Uterus (tissue), 4 donors: ENCODE results near the gene MYO1D. TPM values are rescaled to one million over a fixed set of nuclear protein-coding genes. Genes with fewer than 3 reads are reported as not detected.

Experiments
- DNase-seq, 2 donors: peaks; one replicate each; pipeline ENCODE4 v3.0.0-alpha.2; 2019 to 2020
- H3K27ac ChIP-seq, 2 donors: fragments of 200-600 bp; sonication (generic); 1 replicate in 1 of 2; 2 replicates in 1 of 2; pipeline ENCODE4 v1.5.1; 2016 to 2018
- H3K27me3 ChIP-seq, 2 donors: fragments of 200-600 bp; sonication (generic); one replicate each; pipeline ENCODE4 v1.5.1; 2018 to 2019; ENCODE audit warnings: control low read depth in 1 of 2
- H3K36me3 ChIP-seq, 2 donors: fragments of 200-600 bp; sonication (generic); one replicate each; pipeline ENCODE4 v1.5.1; 2019; ENCODE audit warnings: control low read depth in 1 of 2
- H3K4me1 ChIP-seq, 2 donors: fragments of 200-600 bp; sonication (generic); one replicate each; pipeline ENCODE4 v1.5.1; 2018 to 2019; ENCODE audit warnings: control low read depth in 1 of 2
- H3K4me3 ChIP-seq, 2 donors: fragments of 200-600 bp; sonication (generic); 1 replicate in 1 of 2; 2 replicates in 1 of 2; pipeline ENCODE4 v1.5.1; 2018 to 2019; ENCODE audit warnings: mild to moderate bottlenecking in 1 of 2
- H3K9me3 ChIP-seq, 2 donors: fragments of 200-600 bp; sonication (generic); one replicate each; pipeline ENCODE4 v1.5.1; 2019; ENCODE audit warnings: control low read depth in 1 of 2
- POLR2A ChIP-seq, 2 donors: fragments of 450-650 bp; IDR thresholded peaks; one replicate each; pipeline ENCODE4 v1.6.1; 2016; ENCODE audit warnings: antibody characterized with exemption in 2 of 2, mild to moderate bottlenecking in 1 of 2, moderate library complexity in 1 of 2
- intact Hi-C: fragments of 100-400 bp; cut with DNase I; formaldehyde crosslinking; loops from one replicate; pipeline ENCODE4 v1.15.1; 2023; ENCODE audit warnings: low total_unique reads
- total RNA-seq, 4 donors: library from RNA; depleted of rRNA in 3 of 4; stranded (reverse); fragments of >200 nt in 3 of 4; gene quantifications; one replicate each; pipeline versions ENCODE4 v1.1.0 to v1.2.4, GENCODE V29; 2014 to 2023
- TF ChIP-seq, protein P1 (sequence below), 4 experiments: fragments of 200-600 bp in 2 of 4; fragments of 450-650 bp in 2 of 4; sonication (generic) in 2 of 4; IDR thresholded peaks; one replicate each; pipeline ENCODE4 v1.5.1; 2016 to 2019; ENCODE audit warnings: antibody characterized with exemption in 4 of 4, mild to moderate bottlenecking in 2 of 4, moderate library complexity in 1 of 4
- donor health status: DM: yes; HTN: yes; CAD: no.

The MYO1D gene
- total RNA-seq, 4 donors from 2014 or later = 20.4 to 55.2 (median 30.6) TPM

DNA sequence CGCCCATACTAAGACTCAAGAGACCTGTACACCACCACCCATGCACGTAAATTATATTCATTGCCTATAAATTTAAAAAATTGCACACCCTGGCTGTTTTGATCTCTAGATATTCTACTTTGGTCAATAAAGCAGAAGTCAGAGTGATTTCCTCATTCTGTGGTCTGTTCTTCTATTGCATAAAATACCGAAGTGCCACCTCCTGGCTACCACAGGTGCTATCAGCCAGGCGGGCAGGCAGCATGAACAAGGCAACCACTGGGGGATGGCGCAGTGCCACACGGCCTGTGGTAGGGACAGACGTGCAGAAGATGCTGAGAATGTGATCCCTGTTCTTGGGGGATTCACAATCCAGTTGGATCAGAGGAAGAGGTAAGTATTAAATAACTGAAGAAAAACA is 267.8 kb downstream of the MYO1D start:
- Histone ChIP-seq H3K9me3 (no peaks in the 10 kb centered on the region), H3K36me3 (no peaks in the 10 kb centered on the region), H3K27ac (no peak overlapping the region), H3K4me1 (no peaks in the 10 kb centered on the region), H3K27me3 (no peaks in the 10 kb centered on the region), H3K4me3 (no peak overlapping the region)
- no peak for DNase-seq
- intact Hi-C loops = no loop called here
- TF ChIP-seq, protein P1, sequence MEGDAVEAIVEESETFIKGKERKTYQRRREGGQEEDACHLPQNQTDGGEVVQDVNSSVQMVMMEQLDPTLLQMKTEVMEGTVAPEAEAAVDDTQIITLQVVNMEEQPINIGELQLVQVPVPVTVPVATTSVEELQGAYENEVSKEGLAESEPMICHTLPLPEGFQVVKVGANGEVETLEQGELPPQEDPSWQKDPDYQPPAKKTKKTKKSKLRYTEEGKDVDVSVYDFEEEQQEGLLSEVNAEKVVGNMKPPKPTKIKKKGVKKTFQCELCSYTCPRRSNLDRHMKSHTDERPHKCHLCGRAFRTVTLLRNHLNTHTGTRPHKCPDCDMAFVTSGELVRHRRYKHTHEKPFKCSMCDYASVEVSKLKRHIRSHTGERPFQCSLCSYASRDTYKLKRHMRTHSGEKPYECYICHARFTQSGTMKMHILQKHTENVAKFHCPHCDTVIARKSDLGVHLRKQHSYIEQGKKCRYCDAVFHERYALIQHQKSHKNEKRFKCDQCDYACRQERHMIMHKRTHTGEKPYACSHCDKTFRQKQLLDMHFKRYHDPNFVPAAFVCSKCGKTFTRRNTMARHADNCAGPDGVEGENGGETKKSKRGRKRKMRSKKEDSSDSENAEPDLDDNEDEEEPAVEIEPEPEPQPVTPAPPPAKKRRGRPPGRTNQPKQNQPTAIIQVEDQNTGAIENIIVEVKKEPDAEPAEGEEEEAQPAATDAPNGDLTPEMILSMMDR (IDR thresholded peaks at IDR 0.05) = no peak
- TF ChIP-seq POLR2A (IDR thresholded peaks at IDR 0.05) = no peak

DNA sequence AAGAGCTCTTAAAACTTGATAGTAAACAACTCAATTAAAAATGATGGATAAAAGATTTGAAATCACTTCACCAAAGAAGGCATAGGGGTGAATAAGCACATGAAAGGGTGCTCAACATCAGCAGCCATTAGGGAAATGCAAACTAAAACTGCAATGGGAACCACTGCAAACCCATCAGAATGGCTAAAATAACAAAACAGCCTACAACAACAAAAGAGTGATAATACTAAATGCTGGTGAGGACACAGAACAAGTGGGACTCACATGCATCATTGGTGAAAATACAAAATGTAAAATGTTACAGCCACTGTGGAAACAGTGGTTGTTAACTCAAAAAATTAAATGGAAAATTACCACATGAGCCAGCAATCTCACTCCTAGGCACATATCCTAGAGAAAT is 268.7 kb downstream of the MYO1D start:
- DNase-seq = no peak

DNA sequence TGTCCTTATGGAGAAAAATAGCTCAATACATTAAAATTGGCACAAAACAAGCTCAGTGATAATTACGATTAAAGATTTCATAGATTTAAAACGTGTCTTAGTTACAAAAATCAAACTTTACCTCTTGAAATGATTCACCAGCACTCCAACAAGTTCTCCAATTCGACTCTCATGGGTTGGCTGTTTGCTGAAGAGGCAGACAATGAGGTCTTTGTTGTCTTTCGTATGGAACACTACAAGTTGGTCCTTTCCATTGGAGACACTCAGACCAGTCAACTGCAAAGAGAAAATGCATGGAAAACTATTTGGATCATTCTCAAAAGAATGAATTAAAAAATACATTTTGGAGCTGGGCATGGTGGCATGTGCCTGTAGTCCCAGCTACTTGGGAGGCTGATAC is 272.0 kb downstream of the MYO1D start:
- TF ChIP-seq, protein P1 (IDR thresholded peaks at IDR 0.05) = no peak
- no peak for TF ChIP-seq POLR2A (IDR thresholded peaks at IDR 0.05)
- no peak for DNase-seq
- H3K4me1 ChIP-seq = no peaks in the 10 kb centered on the region
- intact Hi-C loops = no loop called here
- no peaks in the 10 kb centered on the region for H3K9me3 ChIP-seq
- H3K27ac ChIP-seq = no peak overlapping the region
- H3K36me3 ChIP-seq = no peaks in the 10 kb centered on the region
- H3K4me3 ChIP-seq = no peak overlapping the region
- no peaks in the 10 kb centered on the region for H3K27me3 ChIP-seq

More for the DNA sequence above, 268.7 kb downstream of the MYO1D start:
- intact Hi-C loops = no loop called here
- no peaks in the 10 kb centered on the region for H3K27me3 ChIP-seq
- H3K36me3 ChIP-seq = no peaks in the 10 kb centered on the region
- H3K9me3 ChIP-seq = no peaks in the 10 kb centered on the region
- no peak overlapping the region for H3K4me3 ChIP-seq
- no peak for TF ChIP-seq POLR2A (IDR thresholded peaks at IDR 0.05)
- no peak overlapping the region for H3K27ac ChIP-seq
- no peaks in the 10 kb centered on the region for H3K4me1 ChIP-seq

DNA sequence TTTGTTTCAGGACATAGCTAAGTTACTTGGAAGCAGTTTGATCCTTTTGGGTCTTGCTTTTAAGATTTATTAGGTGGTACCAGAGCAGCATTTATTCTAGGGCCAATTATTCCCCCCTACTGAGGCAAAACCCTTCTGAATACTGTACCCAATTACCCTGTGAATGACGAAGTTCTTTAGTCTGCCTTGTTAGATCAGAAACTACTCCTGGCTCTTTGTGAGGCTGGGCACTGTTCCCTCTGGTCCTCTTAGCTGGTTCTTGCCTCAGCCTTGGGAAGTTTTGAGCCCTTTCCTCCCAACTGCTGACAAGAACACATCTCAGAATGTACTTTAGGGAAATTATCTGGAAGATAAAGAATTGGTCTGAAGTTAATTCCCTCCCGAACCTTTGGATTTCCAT is 274.5 kb downstream of the MYO1D start:
- Histone ChIP-seq H3K27ac (no peak overlapping the region), H3K4me3 (no peak overlapping the region), H3K27me3 (no peaks in the 10 kb centered on the region), H3K4me1 (no peaks in the 10 kb centered on the region), H3K36me3 (no peaks in the 10 kb centered on the region), H3K9me3 (no peaks in the 10 kb centered on the region)
- TF ChIP-seq, protein P1 (IDR thresholded peaks at IDR 0.05) = no peak
- TF ChIP-seq POLR2A (IDR thresholded peaks at IDR 0.05) = no peak
- no peak for DNase-seq
- intact Hi-C loops = no loop called here

DNA sequence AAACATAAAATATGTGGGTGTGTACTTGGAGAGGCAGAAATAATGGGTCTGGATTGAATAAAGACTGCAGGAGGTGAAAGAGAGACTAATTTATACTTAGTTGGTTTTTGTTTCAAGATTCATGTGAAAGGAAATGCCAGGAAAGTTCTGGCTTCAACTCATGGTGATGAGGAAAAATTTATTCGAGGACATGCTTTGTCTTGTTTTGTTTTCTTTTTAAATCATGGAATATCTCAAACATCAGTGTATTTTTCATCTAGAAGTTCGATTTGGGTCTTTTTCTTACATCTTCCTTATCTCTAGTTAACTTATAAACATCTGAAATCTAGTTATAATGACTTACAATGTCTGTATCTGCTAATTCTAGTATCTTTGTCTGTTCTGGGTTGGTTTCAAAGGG is 275.1 kb downstream of the MYO1D start:
- Histone ChIP-seq H3K9me3 (no peaks in the 10 kb centered on the region), H3K27me3 (no peaks in the 10 kb centered on the region), H3K36me3 (no peaks in the 10 kb centered on the region), H3K27ac (no peak overlapping the region), H3K4me1 (no peaks in the 10 kb centered on the region), H3K4me3 (no peak overlapping the region)
- TF ChIP-seq, protein P1 (IDR thresholded peaks at IDR 0.05) = no peak
- no peak for TF ChIP-seq POLR2A (IDR thresholded peaks at IDR 0.05)
- DNase-seq = no peak
- intact Hi-C loops = no loop called here

DNA sequence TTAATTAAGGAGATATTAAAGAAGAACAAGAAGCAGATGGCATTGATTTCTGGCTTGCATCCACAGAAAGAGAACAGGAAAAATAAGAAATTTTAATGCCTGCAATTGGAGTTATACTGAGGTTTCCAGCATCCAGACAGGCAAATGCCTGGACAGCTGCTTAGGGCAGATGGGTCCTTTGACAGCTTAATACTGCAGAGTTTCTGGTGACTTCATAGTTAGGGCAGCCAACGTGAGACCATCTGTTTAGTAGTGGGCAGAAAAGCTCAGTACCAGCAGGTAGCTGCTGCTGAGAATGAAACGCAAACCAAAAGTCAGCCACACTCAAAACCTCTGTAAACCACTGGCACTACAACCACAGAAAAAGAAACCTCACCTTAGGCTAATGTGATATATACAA is 280.3 kb downstream of the MYO1D start:
- no peaks in the 10 kb centered on the region for H3K9me3 ChIP-seq
- no peaks in the 10 kb centered on the region for H3K4me1 ChIP-seq
- H3K36me3 ChIP-seq = no peaks in the 10 kb centered on the region
- no peaks in the 10 kb centered on the region for H3K27me3 ChIP-seq
- no peak overlapping the region for H3K4me3 ChIP-seq
- intact Hi-C loops = no loop called here
- no peak for DNase-seq
- H3K27ac ChIP-seq = no peak overlapping the region
- no peak for TF ChIP-seq POLR2A (IDR thresholded peaks at IDR 0.05)
- TF ChIP-seq, protein P1 (IDR thresholded peaks at IDR 0.05) = no peak
